Transverse colon (tissue), 4 donors: Measurements from ENCODE around the gene EIF3B. TPM values are rescaled to one million over a fixed set of nuclear protein-coding genes. Genes with fewer than 3 reads are reported as not detected.
A peak's percentile ranks its signal among the peaks of the same experiment; 100 is the strongest.

ENCODE experiments used
- DNase-seq: peaks from one replicate; pipeline ENCODE4 v3.0.0-alpha.2; 2019
- H3K27ac ChIP-seq, 4 donors: fragments of 200-600 bp; sonication (generic); 2 replicates each; pipeline ENCODE4 v1.5.1; 2016 to 2018; ENCODE audit warnings: inconsistent platforms in 4 of 4
- H3K27me3 ChIP-seq: fragments of 200-600 bp; sonication (generic); 2 replicates; pipeline ENCODE4 v1.5.1; 2017; ENCODE audit warnings: inconsistent platforms
- H3K36me3 ChIP-seq, 4 donors: fragments of 200-600 bp; sonication (generic); 2 replicates each; pipeline ENCODE4 v1.5.1; 2017 to 2019; ENCODE audit warnings: inconsistent platforms in 4 of 4
- H3K4me1 ChIP-seq, 4 donors: fragments of 200-600 bp; sonication (generic); 2 replicates each; pipeline ENCODE4 v1.5.1; 2017 to 2020; ENCODE audit warnings: inconsistent platforms in 4 of 4
- H3K4me3 ChIP-seq, 4 donors: fragments of 200-600 bp; sonication (generic); 1 replicate in 1 of 4; 2 replicates in 3 of 4; pipeline versions ENCODE4 v1.5.1 to v1.6.1; 2017 to 2019; ENCODE audit warnings: inconsistent platforms in 4 of 4
- H3K9me3 ChIP-seq, 2 donors: fragments of 200-600 bp; sonication (generic); 2 replicates each; pipeline ENCODE4 v1.5.1; 2017 to 2019; ENCODE audit warnings: inconsistent platforms in 2 of 2
- CTCF ChIP-seq, 5 experiments: fragments of 200-600 bp in 3 of 5; fragments of 450-650 bp in 2 of 5; sonication (generic) in 3 of 5; IDR thresholded peaks; 1 replicate in 2 of 5; 2 replicates in 3 of 5; pipeline ENCODE4 v1.5.1; 2016 to 2017; ENCODE audit warnings: antibody characterized with exemption in 5 of 5, inconsistent platforms in 3 of 5, mild to moderate bottlenecking in 2 of 5, moderate library complexity in 1 of 5
- EP300 ChIP-seq: sonication (generic); formaldehyde crosslinking; IDR thresholded peaks from one replicate; pipeline ENCODE4 v1.6.1; 2017; ENCODE audit warnings: antibody characterized with exemption, low read depth
- POLR2A ChIP-seq: fragments of 450-650 bp; IDR thresholded peaks from one replicate; pipeline ENCODE4 v1.6.1; 2016; ENCODE audit warnings: antibody characterized with exemption, mild to moderate bottlenecking, moderate library complexity
- POLR2AphosphoS5 ChIP-seq, 3 donors: sonication (generic); formaldehyde crosslinking; IDR thresholded peaks; one replicate each; pipeline ENCODE4 v1.6.1; 2016; ENCODE audit warnings: antibody characterized with exemption in 3 of 3
- WGBS, 2 donors: methylation state at CpG; one replicate each; pipeline ENCODE4 v1.1.5; 2018; ENCODE audit warnings: low coverage in 1 of 2; 5-methylcytosine and 5-hydroxymethylcytosine counted together
- in situ Hi-C, 4 donors: fragments of 200-750 bp; cut with MboI; loops; one replicate each; pipeline versions ENCODE4 v1.15.0 to v1.15.1; 2017; ENCODE audit warnings: low sequenced_read_pairs in 3 of 4, low pct_ligation_motif_present in 1 of 4, low pct_unique_long_range_greater_than_20kb in 1 of 4
- intact Hi-C: fragments of 100-400 bp; cut with DNase I; formaldehyde crosslinking; loops from one replicate; pipeline ENCODE4 v1.15.1; 2023; ENCODE audit warnings: low total_unique reads
- total RNA-seq, 4 donors: library from RNA; depleted of rRNA; stranded (reverse); fragments of >200 nt; gene quantifications; one replicate each; pipeline ENCODE4 v1.1.0, GENCODE V29; 2016

EIF3B gene
- total RNA-seq, 4 donors from 2014 or later = 75.4 to 201 (median 90.6) TPM

- H3K4me3 ChIP-seq = no peak overlapping the region
Measured at GRCh38 chr7:2405201-2405600, 50.6 kb downstream of the EIF3B start.

GRCh38 chr7:2405601-2406345 lies 51.1 kb downstream of the EIF3B start:
- Histone ChIP-seq H3K27ac (peak overlapping the region; percentile 14 to 87 (median 84)), H3K4me3 (peak overlapping the region in 1 of 4 donors; percentile 1), H3K4me1 (peaks cover 4 to 28% (median 14%) of the 10 kb centered on the region in 4 donors), H3K9me3 (no peaks in the 10 kb centered on the region), H3K36me3 (no peaks in the 10 kb centered on the region), H3K27me3 (no peaks in the 10 kb centered on the region)
- in situ Hi-C loops (no loop called here), intact Hi-C loops (no loop called here)
- peak; percentile 61 for DNase-seq
- 72 to 75% methylated on average over 4 to 21 of the region's 21 CpGs for WGBS, 2 donors
- TF ChIP-seq CTCF (IDR thresholded peaks at IDR 0.05) = no peak
- no peak for TF ChIP-seq POLR2A
- TF ChIP-seq POLR2AphosphoS5 (IDR thresholded peaks at IDR 0.05) = no peak
- TF ChIP-seq EP300 = no peak

More at GRCh38 chr7:2405201-2405600, 50.6 kb downstream of the EIF3B start:
- in situ Hi-C loops (no loop called here), intact Hi-C loops (no loop called here)
- WGBS, 2 donors = 80 to 85% methylated on average over 2 to 10 of the region's 10 CpGs
- DNase-seq = no peak
- Histone ChIP-seq H3K4me1 (peaks cover 4 to 30% (median 17%) of the 10 kb centered on the region in 4 donors), H3K27ac (peak overlapping the region; percentile 14 to 87 (median 84)), H3K9me3 (no peaks in the 10 kb centered on the region), H3K36me3 (no peaks in the 10 kb centered on the region), H3K27me3 (no peaks in the 10 kb centered on the region)
- TF ChIP-seq CTCF (IDR thresholded peaks at IDR 0.05) (no peak), EP300 (no peak), POLR2A (no peak), POLR2AphosphoS5 (IDR thresholded peaks at IDR 0.05) (no peak)

- H3K36me3 ChIP-seq = no peaks in the 10 kb centered on the region
- peaks cover 2 to 34% (median 14%) of the 10 kb centered on the region in 4 donors for H3K4me1 ChIP-seq
- DNase-seq = no peak
- no peaks in the 10 kb centered on the region for H3K9me3 ChIP-seq
- no peak overlapping the region for H3K4me3 ChIP-seq
- TF ChIP-seq POLR2A = no peak
- TF ChIP-seq EP300 = no peak
- TF ChIP-seq POLR2AphosphoS5 (IDR thresholded peaks at IDR 0.05) = no peak
- no peak for TF ChIP-seq CTCF (IDR thresholded peaks at IDR 0.05)
- intact Hi-C loops = no loop called here
- in situ Hi-C loops = no loop called here
- H3K27me3 ChIP-seq = no peaks in the 10 kb centered on the region
- H3K27ac ChIP-seq = peak overlapping the region in 2 of 4 donors; percentile 12 to 30
- 53 to 54% methylated on average over 8 to 15 of the region's 15 CpGs for WGBS, 2 donors
Measured at GRCh38 chr7:2409745-2410414, 55.3 kb downstream of the EIF3B start.

GRCh38 chr7:2411049-2411448 lies 56.4 kb downstream of the EIF3B start:
- no peak overlapping the region for H3K4me3 ChIP-seq
- in situ Hi-C loops (no loop called here), intact Hi-C loops (no loop called here)
- no peaks in the 10 kb centered on the region for H3K27me3 ChIP-seq
- peaks cover 0 to 26% (median 11%) of the 10 kb centered on the region in 4 donors for H3K4me1 ChIP-seq
- no peak overlapping the region for H3K27ac ChIP-seq
- WGBS, 2 donors = 100% methylated on average over 1 of the region's 1 CpG
- DNase-seq = no peak
- no peaks in the 10 kb centered on the region for H3K36me3 ChIP-seq
- no peak for TF ChIP-seq POLR2A
- no peak for TF ChIP-seq POLR2AphosphoS5 (IDR thresholded peaks at IDR 0.05)
- TF ChIP-seq EP300 = no peak
- no peak for TF ChIP-seq CTCF (IDR thresholded peaks at IDR 0.05)
- H3K9me3 ChIP-seq = no peaks in the 10 kb centered on the region
